GM12874 (cell line): ENCODE results near the gene SEL1L3.

ENCODE experiments used
- TF ChIP-seq, protein P1 (sequence below): IDR thresholded peaks from 2 replicates; pipeline ENCODE4 v1.5.1; 2011; ENCODE audit warnings: low read depth, mild to moderate bottlenecking, control low read depth, low read length, moderate library complexity; ENCODE audit not compliant: insufficient read depth

Gene SEL1L3

GRCh38 chr4:25803720-25804225, 59.0 kb downstream of the SEL1L3 start:
- TF ChIP-seq, protein P1, sequence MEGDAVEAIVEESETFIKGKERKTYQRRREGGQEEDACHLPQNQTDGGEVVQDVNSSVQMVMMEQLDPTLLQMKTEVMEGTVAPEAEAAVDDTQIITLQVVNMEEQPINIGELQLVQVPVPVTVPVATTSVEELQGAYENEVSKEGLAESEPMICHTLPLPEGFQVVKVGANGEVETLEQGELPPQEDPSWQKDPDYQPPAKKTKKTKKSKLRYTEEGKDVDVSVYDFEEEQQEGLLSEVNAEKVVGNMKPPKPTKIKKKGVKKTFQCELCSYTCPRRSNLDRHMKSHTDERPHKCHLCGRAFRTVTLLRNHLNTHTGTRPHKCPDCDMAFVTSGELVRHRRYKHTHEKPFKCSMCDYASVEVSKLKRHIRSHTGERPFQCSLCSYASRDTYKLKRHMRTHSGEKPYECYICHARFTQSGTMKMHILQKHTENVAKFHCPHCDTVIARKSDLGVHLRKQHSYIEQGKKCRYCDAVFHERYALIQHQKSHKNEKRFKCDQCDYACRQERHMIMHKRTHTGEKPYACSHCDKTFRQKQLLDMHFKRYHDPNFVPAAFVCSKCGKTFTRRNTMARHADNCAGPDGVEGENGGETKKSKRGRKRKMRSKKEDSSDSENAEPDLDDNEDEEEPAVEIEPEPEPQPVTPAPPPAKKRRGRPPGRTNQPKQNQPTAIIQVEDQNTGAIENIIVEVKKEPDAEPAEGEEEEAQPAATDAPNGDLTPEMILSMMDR = no peak

DNA sequence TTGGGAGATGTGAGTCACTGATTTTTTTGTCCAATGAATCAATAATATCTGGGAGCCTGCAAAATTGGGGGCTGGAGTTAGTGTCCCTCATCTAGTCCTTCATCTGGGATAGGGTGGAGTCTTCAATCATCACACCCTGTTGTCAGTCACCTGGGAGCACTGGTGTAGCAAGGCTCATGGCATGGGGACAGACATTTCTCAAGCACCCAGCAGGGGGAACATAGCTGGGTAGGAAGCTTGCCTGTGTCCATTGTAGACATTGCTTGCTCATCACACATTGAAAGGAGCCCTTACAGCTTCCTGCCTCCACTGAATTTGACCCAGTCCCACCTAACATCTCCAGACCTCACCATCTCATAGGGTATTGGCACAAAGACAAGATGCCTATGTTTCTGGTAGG, 61.2 kb downstream of the SEL1L3 start:
- TF ChIP-seq, protein P1 = no peak

- TF ChIP-seq, protein P1 = no peak
Measured at GRCh38 chr4:25800245-25800644, 62.5 kb downstream of the SEL1L3 start.

GRCh38 chr4:25799522-25799921, 63.3 kb downstream of the SEL1L3 start:
- TF ChIP-seq, protein P1 = no peak

DNA sequence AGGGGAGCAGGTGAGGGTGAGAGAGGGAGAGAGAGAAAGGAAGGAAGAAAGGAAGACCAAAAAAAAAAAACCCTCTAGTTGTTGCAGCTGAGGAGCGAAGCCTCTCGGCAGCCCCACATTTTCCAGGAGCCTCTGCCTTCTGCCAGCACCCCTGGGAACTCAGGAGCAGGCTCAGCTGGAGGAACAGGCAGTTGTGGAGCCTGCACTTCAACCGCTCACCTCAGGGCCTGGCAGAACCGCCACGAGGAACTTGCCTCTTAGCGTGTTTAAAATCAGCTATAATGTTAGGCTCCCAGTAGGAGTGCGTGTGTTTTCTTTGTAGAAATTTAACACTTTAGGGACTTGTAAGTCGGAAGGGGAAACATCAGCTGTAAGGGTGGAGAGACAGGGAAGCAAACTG, 65.7 kb downstream of the SEL1L3 start:
- TF ChIP-seq, protein P1 = no peak

DNA sequence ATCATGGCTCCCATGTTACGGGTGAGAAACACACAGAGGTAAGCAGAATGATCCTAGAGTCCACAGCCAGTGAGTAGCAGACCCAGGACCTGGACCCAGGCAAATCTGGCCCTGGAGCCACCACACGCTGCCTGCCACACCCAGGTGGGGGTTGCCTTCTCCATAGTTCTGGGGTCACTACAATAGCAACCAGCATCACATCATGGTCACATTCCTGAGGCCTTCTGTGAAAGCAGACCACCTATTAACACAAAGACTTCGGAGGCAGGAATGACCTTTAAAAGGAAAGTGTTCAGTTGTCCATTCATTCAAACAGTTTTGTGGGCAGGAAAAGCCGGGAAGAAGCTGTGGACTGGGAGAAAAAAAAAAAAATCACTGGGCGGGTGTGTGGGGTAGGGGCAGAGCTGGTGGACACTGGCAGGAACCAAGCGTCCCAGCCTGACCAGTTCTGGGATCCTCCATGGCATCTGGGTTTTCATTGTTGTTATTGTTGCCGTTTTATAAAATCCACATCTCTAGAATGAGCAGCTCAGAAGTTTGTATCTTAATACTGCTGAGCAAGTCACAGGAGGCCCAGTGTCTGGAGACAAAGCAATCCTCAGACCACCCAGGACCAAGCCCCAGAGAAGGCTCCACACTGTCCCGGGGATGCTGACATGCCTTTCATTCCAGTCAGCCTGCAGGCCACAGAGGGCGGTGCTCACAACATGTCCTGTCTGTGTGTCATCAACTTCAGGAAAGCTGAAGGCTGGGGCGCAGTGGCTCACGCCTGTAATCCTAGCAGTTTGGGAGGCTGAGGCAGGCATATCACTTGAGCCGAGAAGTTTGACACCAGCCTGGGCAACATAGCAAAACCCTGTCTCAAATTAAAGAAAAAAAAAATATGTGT, 67.0 kb downstream of the SEL1L3 start:
- TF ChIP-seq, protein P1 = no peak

DNA sequence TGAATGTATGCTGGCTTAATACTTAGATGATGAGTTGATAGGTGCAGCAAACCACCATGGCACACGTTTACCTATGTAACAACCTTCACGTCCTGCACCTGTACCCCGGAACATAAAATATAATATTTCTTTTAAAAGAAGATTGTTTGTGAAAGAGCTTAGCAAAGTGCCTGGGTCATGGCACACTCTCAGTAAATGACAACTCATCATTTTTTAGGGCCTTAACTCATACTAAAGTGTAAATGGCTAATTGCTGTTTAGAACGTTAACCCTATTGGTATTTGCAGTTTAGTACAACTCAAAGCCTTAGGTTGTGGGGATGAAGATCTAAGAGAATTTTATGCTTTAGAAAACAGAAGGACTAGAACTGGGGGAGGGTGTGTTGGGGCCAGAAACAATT, 67.7 kb downstream of the SEL1L3 start:
- TF ChIP-seq, protein P1 = no peak
